PC-9 (cell line): Measurements from ENCODE around the gene MMP21.

Source experiments
- CTCF ChIP-seq: fragments of 200-600 bp; sonication (generic); conservative IDR thresholded peaks from 2 replicates; pipeline ENCODE4 v1.6.1; 2017; ENCODE audit warnings: mixed run types, antibody characterized with exemption, mild to moderate bottlenecking, moderate library complexity
- EZH2 ChIP-seq: fragments of 200-600 bp; sonication (generic); IDR thresholded peaks from 2 replicates; pipeline ENCODE4 v1.8.0; 2017; ENCODE audit warnings: antibody characterized with exemption, low read depth

GRCh38 chr10:125797994-125798662 is 22.5 kb upstream of the MMP21 start:
- TF ChIP-seq CTCF (no peak), EZH2 (no peak)
